AG04449 (cell line): Measurements from ENCODE around the gene PAPSS2.
"Not testable (repeated sequence)": the region's sequence is repeated elsewhere in the genome, so short reads cannot be mapped to it uniquely, and the experiment has no call there.

ENCODE experiments used
- CTCF ChIA-PET: fragments of 350-600 bp; formaldehyde crosslinking; extraction: SDS; loops from one replicate; lab custom pipeline; 2021; ENCODE audit warnings: antibody characterized with exemption; lab: Yijun Ruan, JAX
- POLR2A ChIA-PET: fragments of 400-600, 350-600 bp; formaldehyde crosslinking; extraction: SDS; loops from one replicate; lab custom pipeline; 2020; ENCODE audit warnings: antibody characterized with exemption, inconsistent platforms; lab: Yijun Ruan, JAX
- DNase-seq: peaks from one replicate; pipeline ENCODE4 v3.0.0-alpha.2; 2010; ENCODE audit warnings: low read depth, low spot score
- H3K4me3 ChIP-seq: 2 replicates; pipeline ENCODE4 v1.5.1; 2011; ENCODE audit warnings: low read depth, mild to moderate bottlenecking, control low read depth, low read length
- CTCF ChIP-seq: IDR thresholded peaks from one replicate; pipeline ENCODE4 v1.5.1; 2011; ENCODE audit warnings: mild to moderate bottlenecking, moderate library complexity, low read length, control low read depth, inconsistent platforms; ENCODE audit not compliant: insufficient read depth; ENCODE audit errors: missing control alignments

The PAPSS2 gene

GRCh38 chr10:87659571-87660483 lies at the start of gene PAPSS2:
PAPSS2 (plus strand) TSS chr10:87659878; CDS start chr10:87659982, 104 bp downstream.
- H3K4me3 ChIP-seq = peak within 1 kb of the TSS; percentile 78
- peak; percentile 23 for TF ChIP-seq CTCF
- ChIA-PET POLR2A (interaction anchor here (0.7 to 1.0 kb wide), 3 partner anchors 16 to 202 kb away, joined by 3 to 7 read pairs (median 4); no protein-coding TSS in a partner anchor), CTCF (interaction anchor here (0.9 to 6.6 kb wide), 9 partner anchors 10 to 127 kb away, joined by 3 to 64 read pairs (median 3); no protein-coding TSS in a partner anchor)
- no peak for DNase-seq

- POLR2A ChIA-PET, H3K4me3 ChIP-seq, DNase-seq, CTCF ChIA-PET: not testable (repeated sequence)
These were observed 48.3 kb upstream of the PAPSS2 start for GRCh38 chr10:87611341-87611740.

- no peak overlapping the region for H3K4me3 ChIP-seq
- TF ChIP-seq CTCF = no peak
- CTCF ChIA-PET = no interaction called here
- POLR2A ChIA-PET = no interaction called here
- DNase-seq = no peak
These were observed 47.6 kb upstream of the PAPSS2 start for GRCh38 chr10:87612115-87612514.

GRCh38 chr10:87613751-87614150 lies 45.9 kb upstream of the PAPSS2 start:
- H3K4me3 ChIP-seq = no peak overlapping the region
- ChIA-PET CTCF (interaction anchor here (0.6 to 0.8 kb wide), 2 partner anchors 18 to 43 kb away, joined by 3 to 4 read pairs; no protein-coding TSS in a partner anchor), POLR2A (no interaction called here)
- no peak for TF ChIP-seq CTCF
- DNase-seq = peak; percentile 62

- no peak for TF ChIP-seq CTCF
- no peak for DNase-seq
- POLR2A ChIA-PET = no interaction called here
- CTCF ChIA-PET = no interaction called here
- no peak overlapping the region for H3K4me3 ChIP-seq
These were observed 43.8 kb upstream of the PAPSS2 start for GRCh38 chr10:87615856-87616255.

- CTCF ChIA-PET = no interaction called here
- no peak for DNase-seq
- TF ChIP-seq CTCF = no peak
- H3K4me3 ChIP-seq = no peak overlapping the region
- POLR2A ChIA-PET = no interaction called here
These were observed 42.2 kb upstream of the PAPSS2 start for GRCh38 chr10:87617503-87617902.
